WTC11 (cell line): Measurements from ENCODE around the gene MAU2. TPM values are rescaled to one million over a fixed set of nuclear protein-coding genes. Genes with fewer than 3 reads are reported as not detected.

ENCODE experiments used
- ATAC-seq: fragments of 200-7000 bp; cut with Tn5 transposase; 2 replicates; pipeline ENCODE4 v1.10.0; 2021; ENCODE audit warnings: mild to moderate bottlenecking, moderate library complexity
- CTCF ChIA-PET: fragments of 300-600 bp; sonication (Branson Sonifier 250); formaldehyde crosslinking; loops from one replicate; lab custom pipeline; 2021; ENCODE audit warnings: antibody characterized with exemption; lab: Charles Lee
- POLR2A ChIA-PET: fragments of 350-600 bp; sonication (Branson Sonifier 250); formaldehyde crosslinking; loops from one replicate; lab custom pipeline; 2021; ENCODE audit warnings: antibody characterized with exemption; lab: Charles Lee
- DNase-seq: peaks from one replicate; pipeline ENCODE4 v3.0.0; 2021; ENCODE audit warnings: low spot score
- H3K27ac Mint-ChIP-seq: 2 replicates; pipeline ENCODE4 v1.8.0; 2021; ENCODE audit warnings: mixed read lengths
- H3K27me3 Mint-ChIP-seq: 2 replicates; pipeline ENCODE4 v1.8.0; 2021; ENCODE audit warnings: low read depth, mild to moderate bottlenecking, moderate library complexity, mixed read lengths
- H3K36me3 Mint-ChIP-seq: 2 replicates; pipeline ENCODE4 v1.8.0; 2021; ENCODE audit warnings: mixed read lengths
- H3K4me1 Mint-ChIP-seq: 2 replicates; pipeline ENCODE4 v1.8.0; 2022; ENCODE audit warnings: mixed read lengths
- H3K4me3 Mint-ChIP-seq: 2 replicates; pipeline ENCODE4 v1.8.0; 2021; ENCODE audit warnings: mild to moderate bottlenecking, moderate library complexity, mixed read lengths
- H3K9me3 Mint-ChIP-seq: 2 replicates; pipeline ENCODE4 v1.8.0; 2021; ENCODE audit warnings: mixed read lengths
- ATF1 ChIP-seq: sonication (generic); formaldehyde crosslinking; IDR thresholded peaks from 2 replicates; pipeline ENCODE4 v1.8.1; 2023; ENCODE audit warnings: mild to moderate bottlenecking, moderate library complexity, missing genetic modification reagents
- CBFB ChIP-seq: sonication (generic); formaldehyde crosslinking; IDR thresholded peaks from 2 replicates; pipeline ENCODE4 v1.8.1; 2022; ENCODE audit warnings: mild to moderate bottlenecking, low read depth, missing genetic modification reagents
- CDX4 ChIP-seq: fragments of 250-450 bp; sonication (Bioruptor Pico); IDR thresholded peaks from 2 replicates; pipeline ENCODE4 v1.9.0; 2021; ENCODE audit warnings: moderate library complexity, mild to moderate bottlenecking, inconsistent platforms, borderline replicate concordance
- GTF2I ChIP-seq: fragments of 250-450 bp; sonication (Bioruptor Pico); conservative IDR thresholded peaks from 2 replicates; pipeline ENCODE4 v1.4.0; 2021; ENCODE audit warnings: mild to moderate bottlenecking
- HMGA2 ChIP-seq: fragments of 250-450 bp; sonication (Bioruptor Pico); IDR thresholded peaks from 2 replicates; pipeline ENCODE4 v1.4.0; 2021; ENCODE audit warnings: mild to moderate bottlenecking, moderate library complexity
- IRF1 ChIP-seq: sonication (generic); formaldehyde crosslinking; IDR thresholded peaks from 2 replicates; pipeline ENCODE4 v1.8.0; 2023; ENCODE audit warnings: missing genetic modification reagents
- IRF2 ChIP-seq: sonication (generic); formaldehyde crosslinking; IDR thresholded peaks from 2 replicates; pipeline ENCODE4 v1.8.0; 2022; ENCODE audit warnings: low read depth, missing genetic modification reagents, borderline replicate concordance
- JUN ChIP-seq: sonication (generic); formaldehyde crosslinking; IDR thresholded peaks from 2 replicates; pipeline ENCODE4 v1.8.0; 2023; ENCODE audit warnings: mild to moderate bottlenecking, missing genetic modification reagents
- MXD4 ChIP-seq: fragments of 250-450 bp; sonication (Bioruptor Pico); IDR thresholded peaks from 2 replicates; pipeline ENCODE4 v1.8.0; 2021; ENCODE audit warnings: mild to moderate bottlenecking, moderate library complexity, borderline replicate concordance
- MYBL2 ChIP-seq: sonication (generic); formaldehyde crosslinking; IDR thresholded peaks from 2 replicates; pipeline ENCODE4 v1.8.1; 2023; ENCODE audit warnings: mild to moderate bottlenecking, moderate library complexity, missing genetic modification reagents
- NFE2L1 ChIP-seq: sonication (generic); formaldehyde crosslinking; IDR thresholded peaks from 2 replicates; pipeline ENCODE4 v1.8.1; 2023; ENCODE audit warnings: missing genetic modification reagents
- NR1H2 ChIP-seq: sonication (generic); formaldehyde crosslinking; IDR thresholded peaks from 2 replicates; pipeline ENCODE4 v1.9.0; 2021; ENCODE audit warnings: mild to moderate bottlenecking, moderate library complexity, missing genetic modification reagents
- TCF7 ChIP-seq: sonication (generic); formaldehyde crosslinking; IDR thresholded peaks from 2 replicates; pipeline ENCODE4 v1.8.0; 2022; ENCODE audit warnings: mild to moderate bottlenecking, low read depth, missing genetic modification reagents, moderate library complexity
- TEAD1 ChIP-seq: sonication (generic); formaldehyde crosslinking; IDR thresholded peaks from 2 replicates; pipeline ENCODE4 v1.8.0; 2022; ENCODE audit warnings: mild to moderate bottlenecking, missing genetic modification reagents
- TEAD4 ChIP-seq: sonication (generic); formaldehyde crosslinking; IDR thresholded peaks from 2 replicates; pipeline ENCODE4 v1.8.0; 2022; ENCODE audit warnings: mild to moderate bottlenecking, missing genetic modification reagents
- ZBTB21 ChIP-seq: sonication (generic); formaldehyde crosslinking; IDR thresholded peaks from 2 replicates; pipeline ENCODE4 v1.8.1; 2023; ENCODE audit warnings: mild to moderate bottlenecking, missing genetic modification reagents, borderline replicate concordance
- ZNF219 ChIP-seq: sonication (generic); formaldehyde crosslinking; IDR thresholded peaks from 2 replicates; pipeline ENCODE4 v1.8.0; 2023; ENCODE audit warnings: missing genetic modification reagents, mild to moderate bottlenecking, borderline replicate concordance
- ZNF416 ChIP-seq: fragments of 250-450 bp; sonication (Bioruptor Pico); IDR thresholded peaks from 2 replicates; pipeline ENCODE4 v1.9.0; 2021; ENCODE audit warnings: mild to moderate bottlenecking, inconsistent platforms
- total RNA-seq: library from RNA; stranded (reverse); gene quantifications from 3 replicates; pipeline ENCODE4 v1.2.3, GENCODE V29; 2021
- TF ChIP-seq, protein P1 (sequence below): sonication (generic); formaldehyde crosslinking; IDR thresholded peaks from 2 replicates; pipeline ENCODE4 v1.8.0; 2022; ENCODE audit warnings: mild to moderate bottlenecking, missing genetic modification reagents

MAU2 gene
- total RNA-seq, 1 experiment from 2014 or later, result 56.8 TPM

DNA sequence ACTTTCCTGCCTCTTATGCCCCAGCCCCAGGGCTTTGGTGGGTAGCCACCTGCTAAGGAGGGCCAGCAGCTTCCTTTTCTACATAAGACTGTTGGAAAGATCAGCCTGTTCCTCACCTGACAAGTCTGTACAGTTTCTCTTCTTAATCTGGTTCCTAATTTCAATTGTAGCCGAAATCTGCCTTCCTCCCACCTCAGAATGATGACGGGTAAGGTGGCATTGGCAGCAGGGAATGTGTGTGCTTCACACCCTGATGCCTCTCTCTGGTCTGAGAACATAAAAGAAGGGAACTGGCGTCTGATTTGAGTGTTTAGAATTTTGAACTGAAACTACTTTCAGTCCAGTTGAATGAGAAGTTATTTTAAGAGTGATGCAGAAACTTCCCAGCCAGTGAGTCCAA lies 16.0 kb downstream of the MAU2 start:
- no peak for TF ChIP-seq ZBTB21
- TF ChIP-seq, protein P1, sequence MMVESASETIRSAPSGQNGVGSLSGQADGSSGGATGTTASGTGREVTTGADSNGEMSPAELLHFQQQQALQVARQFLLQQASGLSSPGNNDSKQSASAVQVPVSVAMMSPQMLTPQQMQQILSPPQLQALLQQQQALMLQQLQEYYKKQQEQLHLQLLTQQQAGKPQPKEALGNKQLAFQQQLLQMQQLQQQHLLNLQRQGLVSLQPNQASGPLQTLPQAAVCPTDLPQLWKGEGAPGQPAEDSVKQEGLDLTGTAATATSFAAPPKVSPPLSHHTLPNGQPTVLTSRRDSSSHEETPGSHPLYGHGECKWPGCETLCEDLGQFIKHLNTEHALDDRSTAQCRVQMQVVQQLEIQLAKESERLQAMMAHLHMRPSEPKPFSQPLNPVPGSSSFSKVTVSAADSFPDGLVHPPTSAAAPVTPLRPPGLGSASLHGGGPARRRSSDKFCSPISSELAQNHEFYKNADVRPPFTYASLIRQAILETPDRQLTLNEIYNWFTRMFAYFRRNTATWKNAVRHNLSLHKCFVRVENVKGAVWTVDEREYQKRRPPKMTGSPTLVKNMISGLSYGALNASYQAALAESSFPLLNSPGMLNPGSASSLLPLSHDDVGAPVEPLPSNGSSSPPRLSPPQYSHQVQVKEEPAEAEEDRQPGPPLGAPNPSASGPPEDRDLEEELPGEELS (CRISPR knock-in tag), result no peak
- TF ChIP-seq CBFB (CRISPR knock-in tag), result no peak
- TF ChIP-seq MXD4 (CRISPR knock-in tag), result no peak
- no peak for TF ChIP-seq HMGA2 (CRISPR knock-in tag)
- TF ChIP-seq ATF1 (CRISPR knock-in tag), result no peak
- TF ChIP-seq TEAD4 (CRISPR knock-in tag), result no peak
- no peak for TF ChIP-seq CDX4 (CRISPR knock-in tag)
- ATAC-seq, result no peak
- Mint-ChIP-seq H3K27me3 (no peaks in the 10 kb centered on the region), H3K9me3 (no peaks in the 10 kb centered on the region), H3K27ac (peak overlapping the region; percentile 55), H3K4me1 (no peaks in the 10 kb centered on the region), H3K36me3 (peaks cover 26% of the 10 kb centered on the region), H3K4me3 (no peak overlapping the region)
- POLR2A ChIA-PET, result no interaction called here
- no peak for DNase-seq
- CTCF ChIA-PET, result interaction anchor here (2.9 kb wide), 1 partner anchor 30 kb away, joined by 8 read pairs; no protein-coding TSS in a partner anchor

- DNase-seq, result no peak
- Mint-ChIP-seq H3K9me3 (no peaks in the 10 kb centered on the region), H3K27me3 (no peaks in the 10 kb centered on the region), H3K4me3 (no peak overlapping the region), H3K36me3 (peaks cover 23% of the 10 kb centered on the region), H3K4me1 (no peaks in the 10 kb centered on the region), H3K27ac (no peak overlapping the region)
- no peak for TF ChIP-seq NR1H2 (CRISPR knock-in tag)
- no peak for TF ChIP-seq GTF2I (CRISPR knock-in tag)
- ATAC-seq, result no peak
- ChIA-PET CTCF (interaction anchor here (2.9 kb wide), 1 partner anchor 30 kb away, joined by 8 read pairs; no protein-coding TSS in a partner anchor), POLR2A (no interaction called here)
Measured at GRCh38 chr19:19337120-19337519, 16.5 kb downstream of the MAU2 start.

- ChIA-PET CTCF (interaction anchor here (2.9 kb wide), 1 partner anchor 29 kb away, joined by 8 read pairs; no protein-coding TSS in a partner anchor), POLR2A (no interaction called here)
- H3K27ac Mint-ChIP-seq, result no peak overlapping the region
- no peaks in the 10 kb centered on the region for H3K27me3 Mint-ChIP-seq
- peaks cover 27% of the 10 kb centered on the region for H3K36me3 Mint-ChIP-seq
- H3K9me3 Mint-ChIP-seq, result no peaks in the 10 kb centered on the region
- H3K4me3 Mint-ChIP-seq, result no peak overlapping the region
- TF ChIP-seq TCF7 (CRISPR knock-in tag) (no peak), ZNF219 (CRISPR knock-in tag) (no peak), ATF1 (CRISPR knock-in tag) (no peak), IRF2 (CRISPR knock-in tag) (no peak), IRF1 (CRISPR knock-in tag) (no peak), NFE2L1 (CRISPR knock-in tag) (no peak)
- ATAC-seq, result no peak
- DNase-seq, result no peak
- no peaks in the 10 kb centered on the region for H3K4me1 Mint-ChIP-seq
Measured at GRCh38 chr19:19338082-19338481, 17.5 kb downstream of the MAU2 start.

GRCh38 chr19:19341026-19341425 lies 20.4 kb downstream of the MAU2 start:
- H3K4me3 Mint-ChIP-seq, result no peak overlapping the region
- ChIA-PET CTCF (interaction anchor here (0.6 kb wide), 1 partner anchor 20 kb away, joined by 3 read pairs; no protein-coding TSS in a partner anchor), POLR2A (interaction anchor here (0.7 kb wide), 1 partner anchor 200 kb away, joined by 3 read pairs; no protein-coding TSS in a partner anchor)
- DNase-seq (no peak), ATAC-seq (no peak)
- H3K4me1 Mint-ChIP-seq, result no peaks in the 10 kb centered on the region
- TF ChIP-seq JUN (CRISPR knock-in tag), result no peak
- no peak for TF ChIP-seq MYBL2 (CRISPR knock-in tag)
- no peak for TF ChIP-seq TEAD1
- TF ChIP-seq ZNF416 (CRISPR knock-in tag), result no peak
- H3K36me3 Mint-ChIP-seq, result peaks cover 42% of the 10 kb centered on the region
- H3K9me3 Mint-ChIP-seq, result no peaks in the 10 kb centered on the region
- H3K27me3 Mint-ChIP-seq, result no peaks in the 10 kb centered on the region
- H3K27ac Mint-ChIP-seq, result no peak overlapping the region
